HEK293T (cell line): ENCODE results near the gene TMPRSS9.

Experiments used
- ARNT ChIP-seq: fragments of 450-650 bp; IDR thresholded peaks from 2 replicates; pipeline ENCODE4 v1.6.1; 2017; ENCODE audit warnings: mild to moderate bottlenecking
- BHLHE40 ChIP-seq: fragments of 450-650 bp; IDR thresholded peaks from 2 replicates; pipeline ENCODE4 v1.6.1; 2016; ENCODE audit warnings: mild to moderate bottlenecking, moderate library complexity, borderline replicate concordance
- ELF4 ChIP-seq: fragments of 450-650 bp; IDR thresholded peaks from 2 replicates; pipeline ENCODE4 v1.6.1; 2017; ENCODE audit warnings: antibody characterized with exemption
- FOXA1 ChIP-seq: fragments of 450-650 bp; IDR thresholded peaks from 2 replicates; pipeline ENCODE4 v1.6.1; 2016; ENCODE audit warnings: mild to moderate bottlenecking
- FOXK2 ChIP-seq: fragments of 450-650 bp; IDR thresholded peaks from 2 replicates; pipeline ENCODE4 v1.6.1; 2016; ENCODE audit warnings: mild to moderate bottlenecking
- FOXM1 ChIP-seq: fragments of 450-650 bp; IDR thresholded peaks from 2 replicates; pipeline ENCODE4 v1.6.1; 2017; ENCODE audit warnings: mild to moderate bottlenecking, borderline replicate concordance
- SP1 ChIP-seq: fragments of 450-650 bp; IDR thresholded peaks from 2 replicates; pipeline ENCODE4 v1.6.1; 2017
- SUZ12 ChIP-seq: fragments of 450-650 bp; IDR thresholded peaks from 2 replicates; pipeline ENCODE4 v1.6.1; 2016; ENCODE audit warnings: mild to moderate bottlenecking
- TF ChIP-seq, protein P1 (sequence below): fragments of 450-650 bp; IDR thresholded peaks from 2 replicates; pipeline ENCODE4 v1.6.1; 2016

- TF ChIP-seq FOXA1 = no peak
- TF ChIP-seq BHLHE40 = no peak
- TF ChIP-seq FOXK2 = no peak
- no peak for TF ChIP-seq ELF4
- TF ChIP-seq ARNT = no peak
- TF ChIP-seq SP1 = no peak
- TF ChIP-seq FOXM1 = no peak
- TF ChIP-seq, protein P1, sequence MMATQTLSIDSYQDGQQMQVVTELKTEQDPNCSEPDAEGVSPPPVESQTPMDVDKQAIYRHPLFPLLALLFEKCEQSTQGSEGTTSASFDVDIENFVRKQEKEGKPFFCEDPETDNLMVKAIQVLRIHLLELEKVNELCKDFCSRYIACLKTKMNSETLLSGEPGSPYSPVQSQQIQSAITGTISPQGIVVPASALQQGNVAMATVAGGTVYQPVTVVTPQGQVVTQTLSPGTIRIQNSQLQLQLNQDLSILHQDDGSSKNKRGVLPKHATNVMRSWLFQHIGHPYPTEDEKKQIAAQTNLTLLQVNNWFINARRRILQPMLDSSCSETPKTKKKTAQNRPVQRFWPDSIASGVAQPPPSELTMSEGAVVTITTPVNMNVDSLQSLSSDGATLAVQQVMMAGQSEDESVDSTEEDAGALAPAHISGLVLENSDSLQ = no peak; the same call in 1 of the 2 replicates
- no peak for TF ChIP-seq SUZ12
Observed at GRCh38 chr19:2385053-2385721, 25.1 kb downstream of the TMPRSS9 start.
